ENCODE data around the gene NENF. TPM values are rescaled to one million over a fixed set of nuclear protein-coding genes. Genes with fewer than 3 reads are reported as not detected.

NENF gene
- polyA plus RNA-seq, 1 of the 3 experiments (the other 2 are of a cell fraction), result 78.7 TPM

- Histone ChIP-seq H3K4me3 (ENCODE audit: low read depth in 2 of 2, low read length in 1 of 2) (no peak overlapping the region), H3K27me3 (ENCODE audit: insufficient read depth) (no peaks in the 10 kb centered on the region), H3F3A (replicated peaks; ENCODE audit: insufficient read depth) (no peaks in the 10 kb centered on the region), H3K27ac (ENCODE audit: low read depth in 2 of 2, low read length in 1 of 2) (no peak overlapping the region), H3K4me1 (ENCODE audit: control insufficient read depth in 1 of 2, insufficient read depth in 2 of 2, low read depth in 1 of 2, low read length in 1 of 2) (peaks cover 0 to 26% of the 10 kb centered on the region in 2 experiments; a peak in 1 of 4 replicates), H3K36me3 (replicated peaks in 1 of 2; ENCODE audit: control insufficient read depth in 1 of 2, insufficient read depth in 2 of 2, low read length in 1 of 2) (no peaks in the 10 kb centered on the region), H3K79me2 (ENCODE audit: insufficient read depth) (no peaks in the 10 kb centered on the region), H3K9ac (no peak overlapping the region), H3K9me3 (no peaks in the 10 kb centered on the region), H3K9me2 (no peaks in the 10 kb centered on the region), H3K4me2 (no peak overlapping the region), H4K20me1 (ENCODE audit: insufficient read depth) (no peaks in the 10 kb centered on the region), H2AFZ (ENCODE audit: low read depth) (no peak overlapping the region)
- no peak for TF ChIP-seq TAF1 (IDR thresholded peaks at IDR 0.05; ENCODE audit: borderline replicate concordance, low read depth, low read length)
- no peak for TF ChIP-seq RXRA (IDR thresholded peaks at IDR 0.05; ENCODE audit: borderline replicate concordance, low read depth)
- TF ChIP-seq RAD21 (IDR thresholded peaks at IDR 0.05; ENCODE audit: low read length), result no peak
- TF ChIP-seq RCOR1 (IDR thresholded peaks at IDR 0.05; ENCODE audit: low read length), result no peak
- POLR2A ChIA-PET, result interaction anchor here (0.6 kb wide), 1 partner anchor 11 kb away, joined by 3 read pairs; no protein-coding TSS in a partner anchor
- no peak for DNase-seq
- 86% methylated on average over 13 of the region's 15 CpGs for WGBS (ENCODE audit: low lambda C conversion rate)
- CTCF ChIA-PET, result interaction anchor here (0.6 to 8.4 kb wide), 12 partner anchors 11 to 772 kb away, joined by 3 to 187 read pairs (median 4); no protein-coding TSS in a partner anchor
Observed at GRCh38 chr1:212452323-212453155, 19.8 kb downstream of the NENF start.

GRCh38 chr1:212453156-212453857 is 20.6 kb downstream of the NENF start:
- Histone ChIP-seq H3K27ac (ENCODE audit: low read depth in 2 of 2, low read length in 1 of 2) (no peak overlapping the region), H3K36me3 (replicated peaks in 1 of 2; ENCODE audit: control insufficient read depth in 1 of 2, insufficient read depth in 2 of 2, low read length in 1 of 2) (no peaks in the 10 kb centered on the region), H3K4me3 (ENCODE audit: low read depth in 2 of 2, low read length in 1 of 2) (no peak overlapping the region), H3K9me3 (no peaks in the 10 kb centered on the region), H3F3A (replicated peaks; ENCODE audit: insufficient read depth) (no peaks in the 10 kb centered on the region), H3K9me2 (no peaks in the 10 kb centered on the region), H3K79me2 (ENCODE audit: insufficient read depth) (no peaks in the 10 kb centered on the region), H3K4me1 (ENCODE audit: control insufficient read depth in 1 of 2, insufficient read depth in 2 of 2, low read depth in 1 of 2, low read length in 1 of 2) (peaks cover 0 to 26% of the 10 kb centered on the region in 2 experiments; a peak in 1 of 4 replicates), H3K4me2 (no peak overlapping the region), H3K9ac (no peak overlapping the region), H4K20me1 (ENCODE audit: insufficient read depth) (no peaks in the 10 kb centered on the region), H2AFZ (ENCODE audit: low read depth) (no peak overlapping the region), H3K27me3 (ENCODE audit: insufficient read depth) (no peaks in the 10 kb centered on the region)
- ChIA-PET POLR2A (no interaction called here), CTCF (interaction anchor here (0.6 to 8.4 kb wide), 10 partner anchors 10 to 754 kb away, joined by 3 to 187 read pairs (median 8); no protein-coding TSS in a partner anchor)
- TF ChIP-seq ELF1 (IDR thresholded peaks at IDR 0.05), result no peak
- no peak for TF ChIP-seq TAF1 (IDR thresholded peaks at IDR 0.05; ENCODE audit: borderline replicate concordance, low read depth, low read length)
- TF ChIP-seq, protein P1, sequence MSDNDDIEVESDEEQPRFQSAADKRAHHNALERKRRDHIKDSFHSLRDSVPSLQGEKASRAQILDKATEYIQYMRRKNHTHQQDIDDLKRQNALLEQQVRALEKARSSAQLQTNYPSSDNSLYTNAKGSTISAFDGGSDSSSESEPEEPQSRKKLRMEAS (IDR thresholded peaks at IDR 0.05; ENCODE audit: low read depth), result no peak
- TF ChIP-seq EZH2phosphoT487 (IDR thresholded peaks at IDR 0.05; ENCODE audit: borderline replicate concordance, low read depth), result no peak
- TF ChIP-seq SIN3A (IDR thresholded peaks at IDR 0.05; ENCODE audit: borderline replicate concordance, low read depth, low read length), result no peak
- no peak for TF ChIP-seq FOXM1 (IDR thresholded peaks at IDR 0.05; ENCODE audit: low read depth)
- TF ChIP-seq, protein P2, sequence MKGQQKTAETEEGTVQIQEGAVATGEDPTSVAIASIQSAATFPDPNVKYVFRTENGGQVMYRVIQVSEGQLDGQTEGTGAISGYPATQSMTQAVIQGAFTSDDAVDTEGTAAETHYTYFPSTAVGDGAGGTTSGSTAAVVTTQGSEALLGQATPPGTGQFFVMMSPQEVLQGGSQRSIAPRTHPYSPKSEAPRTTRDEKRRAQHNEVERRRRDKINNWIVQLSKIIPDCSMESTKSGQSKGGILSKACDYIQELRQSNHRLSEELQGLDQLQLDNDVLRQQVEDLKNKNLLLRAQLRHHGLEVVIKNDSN (IDR thresholded peaks at IDR 0.05; ENCODE audit: borderline replicate concordance, low read depth), result no peak
- no peak for TF ChIP-seq RCOR1 (IDR thresholded peaks at IDR 0.05; ENCODE audit: low read length)
- TF ChIP-seq RFX5 (IDR thresholded peaks at IDR 0.05; ENCODE audit: low read length), result no peak
- no peak for TF ChIP-seq CHD2 (IDR thresholded peaks at IDR 0.05; ENCODE audit: low read length, partially characterized antibody)
- no peak for TF ChIP-seq MXI1 (IDR thresholded peaks at IDR 0.05; ENCODE audit: low read depth, low read length)
- TF ChIP-seq, protein P3, sequence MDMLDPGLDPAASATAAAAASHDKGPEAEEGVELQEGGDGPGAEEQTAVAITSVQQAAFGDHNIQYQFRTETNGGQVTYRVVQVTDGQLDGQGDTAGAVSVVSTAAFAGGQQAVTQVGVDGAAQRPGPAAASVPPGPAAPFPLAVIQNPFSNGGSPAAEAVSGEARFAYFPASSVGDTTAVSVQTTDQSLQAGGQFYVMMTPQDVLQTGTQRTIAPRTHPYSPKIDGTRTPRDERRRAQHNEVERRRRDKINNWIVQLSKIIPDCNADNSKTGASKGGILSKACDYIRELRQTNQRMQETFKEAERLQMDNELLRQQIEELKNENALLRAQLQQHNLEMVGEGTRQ (IDR thresholded peaks at IDR 0.05; ENCODE audit: borderline replicate concordance, low read depth, low read length), result no peak
- TF ChIP-seq RXRA (IDR thresholded peaks at IDR 0.05; ENCODE audit: borderline replicate concordance, low read depth), result no peak
- no peak for TF ChIP-seq EP300 (IDR thresholded peaks at IDR 0.05; ENCODE audit: borderline replicate concordance in 1 of 2, low read depth in 1 of 2, low read length in 1 of 2)
- TF ChIP-seq, protein P4, sequence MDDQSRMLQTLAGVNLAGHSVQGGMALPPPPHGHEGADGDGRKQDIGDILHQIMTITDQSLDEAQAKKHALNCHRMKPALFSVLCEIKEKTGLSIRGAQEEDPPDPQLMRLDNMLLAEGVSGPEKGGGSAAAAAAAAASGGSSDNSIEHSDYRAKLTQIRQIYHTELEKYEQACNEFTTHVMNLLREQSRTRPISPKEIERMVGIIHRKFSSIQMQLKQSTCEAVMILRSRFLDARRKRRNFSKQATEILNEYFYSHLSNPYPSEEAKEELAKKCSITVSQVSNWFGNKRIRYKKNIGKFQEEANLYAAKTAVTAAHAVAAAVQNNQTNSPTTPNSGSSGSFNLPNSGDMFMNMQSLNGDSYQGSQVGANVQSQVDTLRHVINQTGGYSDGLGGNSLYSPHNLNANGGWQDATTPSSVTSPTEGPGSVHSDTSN (IDR thresholded peaks at IDR 0.05), result no peak
- 80% methylated on average over 6 of the region's 12 CpGs for WGBS (ENCODE audit: low lambda C conversion rate)
- no peak for DNase-seq

Data from SK-N-SH (cell line).